Activated T-helper 17 cell treated with anti-CD3 and anti-CD28 coated beads, Interleukin-2, amount 50 U/mL, for 72 hours (primary cell): ENCODE results near the gene OR5I1. TPM values are rescaled to one million over a fixed set of nuclear protein-coding genes. Genes with fewer than 3 reads are reported as not detected.

ENCODE experiments used
- total RNA-seq, 2 donors: library from RNA; stranded (reverse); gene quantifications; one replicate each; pipeline ENCODE4 v1.2.3, GENCODE V29; 2022

OR5I1 gene
- total RNA-seq, 2 donors from 2014 or later: not detected

Other genes starting within 250 kb of the OR5I1 start
- not detected for gene OR5D13, start 163.0 kb downstream of the OR5I1 start, total RNA-seq
- not detected for gene OR5D14, start 140.8 kb downstream of the OR5I1 start, total RNA-seq
- gene OR5L1, start 125.0 kb downstream of the OR5I1 start, total RNA-seq: not detected
- not detected for gene OR5D18, start 116.8 kb downstream of the OR5I1 start, total RNA-seq
- gene OR5L2, start 109.2 kb downstream of the OR5I1 start, total RNA-seq: not detected
- gene OR5D16, start 97.6 kb downstream of the OR5I1 start, total RNA-seq: not detected
- not detected for gene TRIM51, start 53.1 kb downstream of the OR5I1 start, total RNA-seq
- gene OR5W2, start 21.8 kb downstream of the OR5I1 start, total RNA-seq: not detected
- not detected for gene OR10AG1, start 33.5 kb upstream of the OR5I1 start, total RNA-seq
- gene OR5F1, start 58.2 kb upstream of the OR5I1 start, total RNA-seq: not detected
- not detected for gene OR5AS1, start 91.3 kb upstream of the OR5I1 start, total RNA-seq
- gene OR8I2, start 156.9 kb upstream of the OR5I1 start, total RNA-seq: not detected
- not detected for gene OR8H2, start 167.3 kb upstream of the OR5I1 start, total RNA-seq
- not detected for gene OR8H3, start 186.0 kb upstream of the OR5I1 start, total RNA-seq
- not detected for gene OR8J3, start 203.8 kb upstream of the OR5I1 start, total RNA-seq
- gene OR8K5, start 223.9 kb upstream of the OR5I1 start, total RNA-seq: not detected
- not detected for gene OR5J2, start 240.2 kb upstream of the OR5I1 start, total RNA-seq